K562 (cell line): ENCODE results near the gene SLC44A1. TPM values are rescaled to one million over a fixed set of nuclear protein-coding genes. Genes with fewer than 3 reads are reported as not detected.

Experiments
- CHD7 ChIP-seq: fragments of 200-600 bp; sonication (generic); IDR thresholded peaks from one replicate; pipeline ENCODE4 v1.6.1; 2012; ENCODE audit warnings: mild to moderate bottlenecking, low read depth, low read length, inconsistent platforms
- CTCF ChIP-seq, 3 experiments: IDR thresholded peaks in 2 of 3; conservative IDR thresholded peaks in 1 of 3; 2 replicates each; pipeline ENCODE4 v1.5.1; 2011 to 2012; ENCODE audit warnings: low read length in 3 of 3, mild to moderate bottlenecking in 3 of 3, control low read depth in 2 of 3, improper control_type of control experiment in 1 of 3, inconsistent platforms in 1 of 3, low read depth in 1 of 3, mixed read lengths in 1 of 3, moderate library complexity in 1 of 3; ENCODE audit not compliant: insufficient read depth in 2 of 3
- EZH2 ChIP-seq: IDR thresholded peaks from 2 replicates; pipeline ENCODE4 v1.6.1; 2012; ENCODE audit warnings: low read depth, mild to moderate bottlenecking, inconsistent platforms, low read length, borderline replicate concordance
- MYBL2 ChIP-seq, 2 experiments: fragments of 450-650 bp in 1 of 2; sonication (generic) in 1 of 2; formaldehyde crosslinking in 1 of 2; IDR thresholded peaks; 2 replicates each; pipeline versions ENCODE4 v1.6.1 to v1.8.1; 2017 to 2022; ENCODE audit warnings: borderline replicate concordance in 1 of 2, inconsistent platforms in 1 of 2, low read depth in 1 of 2, mild to moderate bottlenecking in 1 of 2, missing genetic modification reagents in 1 of 2, moderate library complexity in 1 of 2
- RAD21 ChIP-seq, 2 experiments: fragments of 250-450 bp in 1 of 2; fragments of 450-650 bp in 1 of 2; sonication (Bioruptor Pico) in 1 of 2; formaldehyde crosslinking in 1 of 2; IDR thresholded peaks in 1 of 2; conservative IDR thresholded peaks in 1 of 2; 2 replicates each; pipeline versions ENCODE4 v1.4.0 to v1.8.0; 2020 to 2022; ENCODE audit warnings: mild to moderate bottlenecking in 2 of 2, moderate library complexity in 1 of 2
- RBM17 ChIP-seq: fragments of 200-400 bp; formaldehyde crosslinking; IDR thresholded peaks from 2 replicates; pipeline ENCODE4 v1.6.1; 2017; ENCODE audit warnings: low read depth, mild to moderate bottlenecking, low read length, borderline replicate concordance
- RCOR1 ChIP-seq, 2 experiments: IDR thresholded peaks; 2 replicates each; pipeline ENCODE4 v1.6.1; 2012; ENCODE audit warnings: low read depth in 2 of 2, low read length in 2 of 2, borderline replicate concordance in 1 of 2, improper control_type of control experiment in 1 of 2
- ZKSCAN3 ChIP-seq: fragments of 250-450 bp; sonication (Bioruptor Pico); IDR thresholded peaks from 2 replicates; pipeline ENCODE4 v1.4.0; 2020
- ZNF41 ChIP-seq: fragments of 250-450 bp; sonication (Bioruptor Pico); conservative IDR thresholded peaks from 2 replicates; pipeline ENCODE4 v1.4.0; 2020; ENCODE audit warnings: mild to moderate bottlenecking
- ZNF76 ChIP-seq: fragments of 250-450 bp; sonication (Bioruptor Pico); IDR thresholded peaks from 2 replicates; pipeline ENCODE4 v1.4.0; 2020; ENCODE audit warnings: mild to moderate bottlenecking, moderate library complexity, borderline replicate concordance
- polyA plus RNA-seq, 8 experiments: library from polyadenylated mRNA; depleted of rRNA in 4 of 8; stranded (reverse) in 5 of 8; unstranded in 3 of 8; fragments of >200 nt; fragmentation: Nextera tagmentation in 2 of 8; fragmentation: Illumina TruSeq in 1 of 8; extraction: Ambion mirVana in 2 of 8; extraction: Trizol in 1 of 8; gene quantifications; 2 replicates each; pipeline versions ENCODE4 v1.2.1 to v1.2.3, GENCODE V29; 2011 to 2014; ENCODE audit warnings: inconsistent platforms in 1 of 8, missing spikeins in 1 of 8
- total RNA-seq, 7 experiments: library from RNA; depleted of rRNA in 6 of 7; stranded (reverse); fragments of >200 nt in 6 of 7; fragmentation: Illumina TruSeq in 2 of 7; extraction: Trizol in 2 of 7; gene quantifications; 2 replicates each; pipeline versions ENCODE4 v1.2.1 to v1.2.3, GENCODE V29; 2011 to 2021; ENCODE audit warnings: low replicate concordance in 1 of 7
- TF ChIP-seq, protein P1 (sequence below): sonication (generic); IDR thresholded peaks from 2 replicates; pipeline ENCODE4 v1.6.1; 2016

The SLC44A1 gene
- total and polyA plus RNA-seq, 9 of the 15 experiments (the other 6 are each of a cell fraction or from before 2014, with no cell fraction given), result 0.11 to 0.59 (median 0.30) TPM

- TF ChIP-seq MYBL2 (IDR thresholded peaks at IDR 0.05; ENCODE audit: low read depth) (no peak), MYBL2 (CRISPR knock-in tag; IDR thresholded peaks at IDR 0.05; ENCODE audit: borderline replicate concordance) (no peak), ZNF76 (CRISPR knock-in tag) (0 out of 2 replicates have a peak, but pooled peaks have one; percentile 17), RCOR1 (IDR thresholded peaks at IDR 0.05; ENCODE audit: borderline replicate concordance in 1 of 2, low read depth in 2 of 2, low read length in 2 of 2) (peak in 1 of 2 experiments; percentile 67; a peak in 1 of 4 replicates), EZH2 (no peak), CHD7 (no peak), RBM17 (no peak), ZKSCAN3 (CRISPR knock-in tag) (no peak), RAD21 (CRISPR knock-in tag; conservative IDR thresholded peaks at IDR 0.05 in 1 of 2, IDR thresholded peaks at IDR 0.05 in 1 of 2) (0 out of 4 replicates have a peak, but pooled peaks have one; percentile 12 to 26), CTCF (IDR thresholded peaks at IDR 0.05 in 2 of 3, conservative IDR thresholded peaks at IDR 0.05 in 1 of 3; ENCODE audit: insufficient read depth in 2 of 3, low read depth in 1 of 3, low read length in 3 of 3) (peak in 1 of 3 experiments; percentile 12; a peak in 1 of 6 replicates), ZNF41 (CRISPR knock-in tag) (peak; percentile 58; the same call in 1 of the 2 replicates)
- TF ChIP-seq, protein P1, sequence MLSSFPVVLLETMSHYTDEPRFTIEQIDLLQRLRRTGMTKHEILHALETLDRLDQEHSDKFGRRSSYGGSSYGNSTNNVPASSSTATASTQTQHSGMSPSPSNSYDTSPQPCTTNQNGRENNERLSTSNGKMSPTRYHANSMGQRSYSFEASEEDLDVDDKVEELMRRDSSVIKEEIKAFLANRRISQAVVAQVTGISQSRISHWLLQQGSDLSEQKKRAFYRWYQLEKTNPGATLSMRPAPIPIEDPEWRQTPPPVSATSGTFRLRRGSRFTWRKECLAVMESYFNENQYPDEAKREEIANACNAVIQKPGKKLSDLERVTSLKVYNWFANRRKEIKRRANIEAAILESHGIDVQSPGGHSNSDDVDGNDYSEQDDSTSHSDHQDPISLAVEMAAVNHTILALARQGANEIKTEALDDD, result no peak
Measured at GRCh38 chr9:105244003-105244733, at the start of gene SLC44A1 (continued).
